ENCODE results near the gene HYAL2.

The HYAL2 gene

DNA sequence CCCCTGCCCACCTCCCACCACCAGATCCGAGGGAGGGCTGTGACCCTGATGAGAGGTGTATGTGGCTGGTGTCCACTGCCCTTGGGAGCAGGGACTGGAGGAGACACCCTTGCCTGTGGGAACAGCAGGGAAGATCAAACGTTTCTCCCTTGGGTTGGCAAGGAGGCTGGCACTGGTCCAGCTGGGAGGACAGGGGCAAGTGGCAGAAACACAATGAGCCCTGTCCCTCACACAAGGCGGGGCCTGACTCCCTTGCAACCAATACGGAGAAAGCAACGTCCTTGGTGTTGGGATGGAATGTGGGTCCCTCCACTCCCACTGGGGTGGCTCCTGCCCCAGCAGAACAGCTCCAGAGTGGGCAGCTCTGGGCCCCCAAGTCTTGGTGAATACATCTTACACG, 5.2 kb downstream of the HYAL2 start:
- peaks cover 37% of the 10 kb centered on the region for H3K4me1 ChIP-seq (ENCODE audit: insufficient read depth, low read length, poor library complexity, severe bottlenecking)
- H3K79me2 ChIP-seq (ENCODE audit: insufficient read depth, low read length) = peaks cover 29% of the 10 kb centered on the region
- H3K27me3 ChIP-seq (ENCODE audit: insufficient read depth, low read length, poor library complexity, severe bottlenecking) = no peaks in the 10 kb centered on the region
- no peak overlapping the region for H2AFZ ChIP-seq (ENCODE audit: low read length)
- TF ChIP-seq EZH2phosphoT487 (IDR thresholded peaks at IDR 0.05; ENCODE audit: borderline replicate concordance) (no peak), CTCF (conservative IDR thresholded peaks at IDR 0.05; ENCODE audit: low read length) (no peak)
- no peak overlapping the region for H3K4me3 ChIP-seq (ENCODE audit: low read length, poor library complexity, severe bottlenecking)
- H3F3A ChIP-seq (ENCODE audit: low read depth) = no peaks in the 10 kb centered on the region
- H4K20me1 ChIP-seq (ENCODE audit: insufficient read depth, low read length, poor library complexity, severe bottlenecking) = peaks cover 15% of the 10 kb centered on the region
- peak overlapping the region; percentile 30 for H3K4me2 ChIP-seq (ENCODE audit: low read depth, low read length, poor library complexity, severe bottlenecking)
- H3K36me3 ChIP-seq (ENCODE audit: insufficient read depth, low read length) = no peaks in the 10 kb centered on the region
- no peaks in the 10 kb centered on the region for H3K9me3 ChIP-seq (ENCODE audit: insufficient read depth, low read depth, low read length)
- no peak overlapping the region for H3K9ac ChIP-seq (ENCODE audit: low read depth, low read length, poor library complexity, severe bottlenecking)
- no peaks in the 10 kb centered on the region for H3K9me2 ChIP-seq (replicated peaks; ENCODE audit: low read depth, low read length)

- H3K79me2 ChIP-seq (ENCODE audit: insufficient read depth, low read length) = peaks cover 29% of the 10 kb centered on the region
- no peak overlapping the region for H3K4me3 ChIP-seq (ENCODE audit: low read length, poor library complexity, severe bottlenecking)
- H4K20me1 ChIP-seq (ENCODE audit: insufficient read depth, low read length, poor library complexity, severe bottlenecking) = peaks cover 15% of the 10 kb centered on the region
- no peaks in the 10 kb centered on the region for H3K36me3 ChIP-seq (ENCODE audit: insufficient read depth, low read length)
- no peaks in the 10 kb centered on the region for H3K9me2 ChIP-seq (replicated peaks; ENCODE audit: low read depth, low read length)
- H3K9ac ChIP-seq (ENCODE audit: low read depth, low read length, poor library complexity, severe bottlenecking) = peak overlapping the region; percentile 14
- H3F3A ChIP-seq (ENCODE audit: low read depth) = no peaks in the 10 kb centered on the region
- H3K27me3 ChIP-seq (ENCODE audit: insufficient read depth, low read length, poor library complexity, severe bottlenecking) = no peaks in the 10 kb centered on the region
- TF ChIP-seq CTCF (conservative IDR thresholded peaks at IDR 0.05; ENCODE audit: low read length) (no peak), EZH2phosphoT487 (IDR thresholded peaks at IDR 0.05; ENCODE audit: borderline replicate concordance) (no peak)
- H2AFZ ChIP-seq (ENCODE audit: low read length) = no peak overlapping the region
- peaks cover 37% of the 10 kb centered on the region for H3K4me1 ChIP-seq (ENCODE audit: insufficient read depth, low read length, poor library complexity, severe bottlenecking)
- H3K4me2 ChIP-seq (ENCODE audit: low read depth, low read length, poor library complexity, severe bottlenecking) = peak overlapping the region; percentile 30
- no peaks in the 10 kb centered on the region for H3K9me3 ChIP-seq (ENCODE audit: insufficient read depth, low read depth, low read length)
Measured at GRCh38 chr3:50316657-50317242, 5.8 kb downstream of the HYAL2 start.

DNA sequence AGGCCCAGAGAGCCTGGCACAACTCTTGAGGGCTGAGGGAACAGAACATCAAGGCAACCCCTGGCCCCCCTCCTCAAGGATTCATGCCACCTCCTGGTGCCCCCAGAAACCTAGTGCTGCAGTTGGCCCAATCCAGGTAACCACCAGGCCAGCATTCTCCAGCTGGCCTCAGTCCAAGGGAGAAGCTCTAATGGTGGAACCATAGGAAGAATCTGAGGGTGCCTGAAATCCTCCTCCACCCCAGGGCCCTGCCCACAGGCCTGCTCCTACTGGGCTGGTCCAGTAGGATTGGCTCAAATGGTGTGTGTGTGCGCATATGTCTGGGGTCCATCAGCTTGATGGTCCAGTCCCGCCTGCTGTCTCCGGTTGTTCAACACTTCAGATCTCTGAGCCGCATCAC, 7.7 kb downstream of the HYAL2 start:
- Histone ChIP-seq H3K9me3 (ENCODE audit: insufficient read depth, low read depth, low read length) (no peaks in the 10 kb centered on the region), H3F3A (ENCODE audit: low read depth) (no peaks in the 10 kb centered on the region), H3K9ac (ENCODE audit: low read depth, low read length, poor library complexity, severe bottlenecking) (no peak overlapping the region), H3K4me2 (ENCODE audit: low read depth, low read length, poor library complexity, severe bottlenecking) (no peak overlapping the region), H2AFZ (ENCODE audit: low read length) (no peak overlapping the region), H4K20me1 (ENCODE audit: insufficient read depth, low read length, poor library complexity, severe bottlenecking) (peaks cover 7% of the 10 kb centered on the region), H3K36me3 (ENCODE audit: insufficient read depth, low read length) (no peaks in the 10 kb centered on the region), H3K4me3 (ENCODE audit: low read length, poor library complexity, severe bottlenecking) (no peak overlapping the region), H3K9me2 (replicated peaks; ENCODE audit: low read depth, low read length) (no peaks in the 10 kb centered on the region), H3K4me1 (ENCODE audit: insufficient read depth, low read length, poor library complexity, severe bottlenecking) (peaks cover 28% of the 10 kb centered on the region), H3K79me2 (ENCODE audit: insufficient read depth, low read length) (peaks cover 20% of the 10 kb centered on the region), H3K27me3 (ENCODE audit: insufficient read depth, low read length, poor library complexity, severe bottlenecking) (no peaks in the 10 kb centered on the region)
- TF ChIP-seq CTCF (conservative IDR thresholded peaks at IDR 0.05; ENCODE audit: low read length) (no peak), EZH2phosphoT487 (IDR thresholded peaks at IDR 0.05; ENCODE audit: borderline replicate concordance) (no peak)
